ENCODE data around the gene SPTSSB. TPM values are rescaled to one million over a fixed set of nuclear protein-coding genes. Genes with fewer than 3 reads are reported as not detected.

SPTSSB gene
- total RNA-seq, 4 donors from 2014 or later = 91.6 to 175 (median 109) TPM

GRCh38 chr3:161337311-161337710, 34.0 kb downstream of the SPTSSB start:
- intact Hi-C loops (cut with DNase I; ENCODE audit: low total_unique reads) = no loop called here
- no peak overlapping the region for H3K4me3 ChIP-seq (ENCODE audit: low read depth, poor library complexity, severe bottlenecking)
- TF ChIP-seq, protein P1, sequence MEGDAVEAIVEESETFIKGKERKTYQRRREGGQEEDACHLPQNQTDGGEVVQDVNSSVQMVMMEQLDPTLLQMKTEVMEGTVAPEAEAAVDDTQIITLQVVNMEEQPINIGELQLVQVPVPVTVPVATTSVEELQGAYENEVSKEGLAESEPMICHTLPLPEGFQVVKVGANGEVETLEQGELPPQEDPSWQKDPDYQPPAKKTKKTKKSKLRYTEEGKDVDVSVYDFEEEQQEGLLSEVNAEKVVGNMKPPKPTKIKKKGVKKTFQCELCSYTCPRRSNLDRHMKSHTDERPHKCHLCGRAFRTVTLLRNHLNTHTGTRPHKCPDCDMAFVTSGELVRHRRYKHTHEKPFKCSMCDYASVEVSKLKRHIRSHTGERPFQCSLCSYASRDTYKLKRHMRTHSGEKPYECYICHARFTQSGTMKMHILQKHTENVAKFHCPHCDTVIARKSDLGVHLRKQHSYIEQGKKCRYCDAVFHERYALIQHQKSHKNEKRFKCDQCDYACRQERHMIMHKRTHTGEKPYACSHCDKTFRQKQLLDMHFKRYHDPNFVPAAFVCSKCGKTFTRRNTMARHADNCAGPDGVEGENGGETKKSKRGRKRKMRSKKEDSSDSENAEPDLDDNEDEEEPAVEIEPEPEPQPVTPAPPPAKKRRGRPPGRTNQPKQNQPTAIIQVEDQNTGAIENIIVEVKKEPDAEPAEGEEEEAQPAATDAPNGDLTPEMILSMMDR (IDR thresholded peaks at IDR 0.05) = no peak
- no peak for TF ChIP-seq POLR2A (IDR thresholded peaks at IDR 0.05)
- no peak for DNase-seq (ENCODE audit: low spot score in 2 of 2)

- WGBS, 2 donors = 92 to 93% methylated on average over 2 of the region's 2 CpGs
- intact Hi-C loops (cut with DNase I; ENCODE audit: low total_unique reads) = no loop called here
- H3K4me3 ChIP-seq (ENCODE audit: low read depth, poor library complexity, severe bottlenecking) = no peak overlapping the region
- no peak for TF ChIP-seq POLR2A (IDR thresholded peaks at IDR 0.05)
- TF ChIP-seq, protein P1 (IDR thresholded peaks at IDR 0.05) = no peak
- no peak for DNase-seq (ENCODE audit: low spot score in 2 of 2)
Observed at GRCh38 chr3:161336661-161337060, 34.7 kb downstream of the SPTSSB start.

DNA sequence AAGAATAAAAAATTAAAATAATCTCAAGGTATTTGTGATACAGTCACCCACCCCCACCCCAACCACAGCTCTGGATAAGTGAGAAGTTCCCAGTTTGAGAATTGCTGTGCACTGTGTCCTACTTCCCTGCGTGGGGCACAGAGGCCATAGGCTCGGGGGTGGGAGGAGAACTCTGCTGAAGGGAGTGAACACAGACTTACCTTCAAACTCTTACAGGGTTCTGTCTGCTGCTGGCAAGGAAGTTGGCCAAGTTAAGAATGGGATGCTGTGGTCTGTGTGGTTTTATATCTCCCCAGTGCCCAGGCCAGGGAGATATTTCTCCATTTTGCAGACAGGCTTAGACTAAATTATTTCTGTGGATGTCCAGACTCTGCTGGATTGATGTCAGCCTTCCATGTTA, 37.6 kb downstream of the SPTSSB start:
- WGBS, 2 donors = 74 to 93% methylated on average over 2 of the region's 2 CpGs
- no peak overlapping the region for H3K4me3 ChIP-seq (ENCODE audit: low read depth, poor library complexity, severe bottlenecking)
- TF ChIP-seq, protein P1 (IDR thresholded peaks at IDR 0.05) = no peak
- no peak for TF ChIP-seq POLR2A (IDR thresholded peaks at IDR 0.05)
- intact Hi-C loops (cut with DNase I; ENCODE audit: low total_unique reads) = no loop called here
- no peak for DNase-seq (ENCODE audit: low spot score in 2 of 2)

DNA sequence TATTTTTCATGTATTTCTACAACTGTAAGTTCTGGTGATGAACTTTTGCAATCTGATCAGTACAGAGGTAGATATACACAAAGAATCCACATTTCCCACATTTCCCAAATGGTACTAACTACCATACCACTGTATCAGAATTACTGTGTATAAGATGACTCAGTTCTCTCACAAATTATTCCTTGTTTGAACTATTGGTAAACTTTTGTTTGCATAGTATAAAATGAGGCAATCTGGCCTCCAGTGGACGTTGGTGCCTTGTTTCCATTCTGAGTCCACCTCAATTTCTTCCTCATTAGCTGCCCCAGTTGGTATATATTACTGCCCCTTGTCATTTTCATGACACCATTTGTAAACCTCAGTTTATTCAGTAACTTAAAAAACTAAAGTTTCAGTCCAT, 38.5 kb downstream of the SPTSSB start:
- intact Hi-C loops (cut with DNase I; ENCODE audit: low total_unique reads) = no loop called here
- no peak for DNase-seq (ENCODE audit: low spot score in 2 of 2)
- no peak for TF ChIP-seq POLR2A (IDR thresholded peaks at IDR 0.05)
- TF ChIP-seq, protein P1 (IDR thresholded peaks at IDR 0.05) = no peak
- WGBS, 2 donors = 64 to 68% methylated on average over 1 of the region's 1 CpG
- H3K4me3 ChIP-seq (ENCODE audit: low read depth, poor library complexity, severe bottlenecking) = no peak overlapping the region

GRCh38 chr3:161325059-161325458, 46.3 kb downstream of the SPTSSB start:
- 86 to 97% methylated on average over 2 of the region's 2 CpGs for WGBS, 2 donors
- no peak for DNase-seq (ENCODE audit: low spot score in 2 of 2)
- TF ChIP-seq, protein P1 (IDR thresholded peaks at IDR 0.05) = no peak
- TF ChIP-seq POLR2A (IDR thresholded peaks at IDR 0.05) = no peak
- H3K4me3 ChIP-seq (ENCODE audit: low read depth, poor library complexity, severe bottlenecking) = no peak overlapping the region
- intact Hi-C loops (cut with DNase I; ENCODE audit: low total_unique reads) = no loop called here

DNA sequence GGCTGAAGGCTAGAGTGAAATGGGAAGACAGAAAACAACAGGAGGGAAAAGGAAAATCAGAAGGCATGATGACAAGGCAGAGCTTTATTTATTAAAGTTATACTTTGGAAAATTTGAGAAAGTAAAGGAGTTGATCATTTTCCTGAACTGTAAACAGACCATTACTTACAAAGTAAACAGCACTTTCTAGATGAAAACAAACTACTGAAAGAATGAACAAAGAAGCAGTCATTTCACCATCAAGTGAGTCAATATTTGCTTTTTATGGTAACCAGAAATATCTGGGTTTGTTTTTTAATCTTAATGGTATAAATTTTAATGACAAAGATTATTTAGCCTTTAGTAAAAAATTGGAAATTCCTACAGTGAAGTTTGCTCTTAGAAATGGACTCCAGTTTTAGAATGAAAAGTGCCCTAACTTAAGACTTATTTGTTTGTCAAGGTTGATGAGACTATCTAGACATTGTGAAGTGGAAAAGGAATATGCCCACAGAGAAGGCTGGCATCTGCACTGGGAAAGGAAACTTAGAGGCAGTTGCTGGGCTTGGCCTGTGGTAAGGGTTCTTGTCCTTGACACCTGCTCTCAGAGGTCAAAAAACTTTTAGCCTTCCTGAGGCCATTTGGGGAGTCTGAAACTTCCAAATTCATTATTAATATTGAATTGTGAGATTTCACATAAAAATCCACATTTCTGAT, 47.2 kb downstream of the SPTSSB start:
- intact Hi-C loops (cut with DNase I; ENCODE audit: low total_unique reads) = no loop called here
- TF ChIP-seq, protein P1 (IDR thresholded peaks at IDR 0.05) = no peak
- TF ChIP-seq POLR2A (IDR thresholded peaks at IDR 0.05) = no peak
- no peak overlapping the region for H3K4me3 ChIP-seq (ENCODE audit: low read depth, poor library complexity, severe bottlenecking)
- DNase-seq (ENCODE audit: low spot score in 2 of 2) = no peak

Data from lower leg skin (tissue), 4 donors.